Anterior cingulate cortex (tissue), 58 donors: ENCODE measurements around the gene CCN5.
"Not testable (repeated sequence)": the region's sequence is repeated elsewhere in the genome, so short reads cannot be mapped to it uniquely, and the experiment has no call there.

Experiments
- DNase-seq, 58 donors: peaks; one replicate each; lab custom pipeline; 2025; lab: John Stamatoyannopoulos, UW

The CCN5 gene

DNA sequence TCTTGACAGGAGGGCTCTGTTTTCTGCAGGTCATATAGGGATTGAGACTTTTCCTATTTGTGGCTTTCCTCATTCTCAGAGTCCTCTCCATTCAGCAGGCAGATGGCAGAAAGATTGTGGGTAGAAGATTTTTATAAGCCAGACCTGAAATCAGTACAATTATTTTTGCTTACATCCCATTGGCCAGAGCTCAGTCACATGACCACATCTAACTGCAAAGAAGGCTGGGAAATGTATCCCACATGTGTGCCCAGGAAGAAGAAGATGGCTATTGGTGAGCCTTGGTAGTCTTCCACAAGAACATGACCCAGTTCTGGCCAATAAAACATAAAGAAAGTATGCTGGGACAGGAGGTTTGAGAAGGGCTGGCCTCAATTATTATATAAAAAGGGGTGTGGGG is 21.5 kb upstream of the CCN5 start:
- DNase-seq, result no peak

DNA sequence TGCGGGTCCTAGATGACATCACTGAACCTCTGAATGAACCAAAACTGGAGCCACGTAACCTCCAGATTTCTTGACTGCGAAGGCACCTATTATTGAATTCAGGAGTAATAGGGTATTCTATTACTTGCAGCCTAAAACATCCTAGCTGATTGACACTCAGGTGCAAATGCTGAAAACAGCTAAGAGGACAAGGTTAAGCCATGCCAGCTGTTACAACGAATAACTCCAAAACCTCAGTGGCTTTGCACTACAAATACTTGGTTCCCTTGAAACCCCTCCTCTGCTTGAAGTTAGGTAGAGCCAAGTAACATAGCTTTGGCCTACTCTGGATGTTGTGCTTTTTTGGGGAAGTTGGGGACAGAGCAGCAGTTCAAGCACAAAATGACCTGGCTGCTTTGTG is 21.0 kb upstream of the CCN5 start:
- DNase-seq, result no peak

DNA sequence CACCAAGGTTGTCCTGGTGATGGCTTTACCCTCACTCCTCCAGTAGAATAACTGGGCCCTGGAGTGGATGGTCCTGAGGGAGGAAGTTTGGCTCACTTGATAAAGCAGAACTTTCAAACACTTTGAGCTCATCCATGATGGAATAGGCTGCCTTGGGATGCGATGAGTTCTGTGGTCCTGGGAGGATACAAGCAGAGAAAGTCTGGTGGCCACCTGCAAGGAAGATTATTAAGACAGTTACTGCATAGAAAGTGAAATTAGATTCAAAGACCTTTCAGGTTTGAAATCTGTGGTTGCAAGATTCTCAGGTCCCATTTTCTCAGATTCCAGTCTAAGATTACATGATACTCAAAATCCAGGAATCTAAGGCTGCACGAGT is 19.9 kb upstream of the CCN5 start:
- DNase-seq, result no peak

DNA sequence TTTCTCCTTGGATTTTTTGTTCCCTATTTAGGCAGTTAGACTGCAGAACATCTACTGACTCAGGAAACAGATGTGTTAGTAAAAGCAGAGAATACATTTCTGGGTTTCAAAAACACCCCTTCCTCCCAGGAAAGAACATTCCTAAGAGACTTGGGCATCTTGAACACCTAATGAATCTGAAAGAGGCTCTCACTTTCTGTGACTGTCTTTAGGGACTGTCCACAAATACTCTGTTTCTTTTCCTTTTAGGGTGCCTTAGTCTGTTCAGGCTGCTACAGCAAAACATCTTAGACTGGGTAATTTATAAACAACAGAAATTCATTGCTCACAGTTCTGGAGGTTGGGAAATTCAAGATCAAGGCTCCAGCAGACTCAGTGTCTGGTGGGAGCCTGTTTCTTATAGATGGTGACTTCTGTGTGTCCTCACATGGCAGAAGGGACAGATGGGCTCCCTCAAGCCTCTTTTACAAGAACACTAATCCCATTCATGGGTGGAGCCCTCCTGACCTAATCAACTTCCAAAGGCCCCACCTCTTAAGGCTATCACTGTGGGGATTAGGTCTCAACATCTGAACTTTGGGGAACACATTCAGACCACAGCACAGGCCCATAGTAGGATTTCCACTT is 19.4 kb upstream of the CCN5 start:
- no peak for DNase-seq

DNA sequence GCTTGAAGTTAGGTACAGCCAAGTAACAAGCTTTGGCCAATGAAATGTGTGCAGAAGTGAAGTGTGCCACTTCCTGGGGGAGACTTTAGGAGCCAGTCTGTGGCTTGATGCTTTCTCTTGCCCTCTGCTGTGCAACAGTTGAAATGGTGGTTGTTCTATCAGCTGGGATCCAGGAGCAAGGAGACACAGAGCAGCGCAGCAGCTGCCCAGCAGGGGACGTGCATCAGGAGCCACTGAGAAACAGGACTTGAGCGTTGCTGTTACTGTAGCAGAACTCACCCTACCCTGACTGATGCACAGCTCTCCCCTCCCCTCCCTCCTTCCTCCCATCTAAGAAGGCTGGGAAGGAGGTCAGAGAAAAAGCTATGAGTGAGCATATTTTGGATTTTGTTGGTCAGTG is 18.9 kb upstream of the CCN5 start:
- DNase-seq, result no peak

DNA sequence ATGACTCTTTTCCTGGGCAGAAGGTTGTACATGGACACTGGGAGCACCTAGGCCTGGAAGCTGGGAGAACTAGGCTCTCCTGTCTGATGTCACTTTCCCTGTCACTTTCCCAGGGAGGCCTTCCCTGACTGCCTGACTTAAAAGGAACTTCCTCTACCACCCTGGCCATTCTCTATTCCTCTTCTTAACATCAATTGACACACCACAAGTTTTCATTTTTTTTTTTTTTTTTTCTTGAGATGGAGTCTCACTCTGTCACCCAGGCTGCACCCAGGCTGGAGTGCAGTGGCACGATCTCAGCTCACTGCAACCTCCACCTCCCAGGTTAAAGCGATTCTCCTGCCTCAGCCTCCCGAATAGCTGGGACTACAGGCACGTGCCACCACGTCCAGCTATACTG is 18.1 kb upstream of the CCN5 start:
- not testable (repeated sequence) for DNase-seq

DNA sequence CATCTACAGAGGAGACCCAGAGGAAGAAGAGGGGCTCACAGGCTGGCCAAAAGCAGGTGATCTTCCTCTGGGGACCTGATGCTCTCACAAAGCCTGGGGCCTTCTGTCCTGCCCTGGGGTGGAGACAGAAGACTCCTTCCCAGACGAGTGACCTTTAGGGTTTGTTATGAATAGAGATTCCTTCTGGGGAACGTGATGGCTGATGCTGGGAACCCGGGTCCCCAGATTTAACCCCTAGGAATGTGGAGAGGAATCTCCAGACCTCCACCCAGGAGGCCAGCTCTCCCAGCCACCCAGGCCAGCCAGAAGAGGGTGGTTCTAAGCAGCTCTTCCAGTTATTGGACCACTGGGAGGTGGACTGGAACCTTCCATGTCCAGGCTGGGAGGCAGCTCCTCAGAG is 16.8 kb upstream of the CCN5 start:
- no peak for DNase-seq

DNA sequence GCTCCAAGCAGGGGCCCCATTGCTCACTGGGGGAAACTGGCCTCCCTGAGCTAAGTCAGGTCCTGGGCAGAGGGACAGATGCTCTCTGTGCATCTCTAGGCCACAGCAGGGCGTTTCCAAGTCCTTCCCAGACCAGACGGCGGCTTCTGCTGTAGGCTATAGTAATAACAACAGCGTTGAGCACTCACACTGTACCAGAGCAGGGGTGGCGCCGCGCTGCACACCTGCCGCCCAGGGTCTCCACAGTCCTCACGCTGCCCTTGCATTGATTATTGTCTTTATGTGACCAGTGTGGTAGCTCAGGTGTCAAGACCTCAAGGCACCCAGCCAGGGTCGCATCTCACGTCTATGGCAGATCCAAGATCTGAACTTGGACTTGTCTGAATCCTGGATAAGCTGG is 14.9 kb upstream of the CCN5 start:
- DNase-seq, result no peak

DNA sequence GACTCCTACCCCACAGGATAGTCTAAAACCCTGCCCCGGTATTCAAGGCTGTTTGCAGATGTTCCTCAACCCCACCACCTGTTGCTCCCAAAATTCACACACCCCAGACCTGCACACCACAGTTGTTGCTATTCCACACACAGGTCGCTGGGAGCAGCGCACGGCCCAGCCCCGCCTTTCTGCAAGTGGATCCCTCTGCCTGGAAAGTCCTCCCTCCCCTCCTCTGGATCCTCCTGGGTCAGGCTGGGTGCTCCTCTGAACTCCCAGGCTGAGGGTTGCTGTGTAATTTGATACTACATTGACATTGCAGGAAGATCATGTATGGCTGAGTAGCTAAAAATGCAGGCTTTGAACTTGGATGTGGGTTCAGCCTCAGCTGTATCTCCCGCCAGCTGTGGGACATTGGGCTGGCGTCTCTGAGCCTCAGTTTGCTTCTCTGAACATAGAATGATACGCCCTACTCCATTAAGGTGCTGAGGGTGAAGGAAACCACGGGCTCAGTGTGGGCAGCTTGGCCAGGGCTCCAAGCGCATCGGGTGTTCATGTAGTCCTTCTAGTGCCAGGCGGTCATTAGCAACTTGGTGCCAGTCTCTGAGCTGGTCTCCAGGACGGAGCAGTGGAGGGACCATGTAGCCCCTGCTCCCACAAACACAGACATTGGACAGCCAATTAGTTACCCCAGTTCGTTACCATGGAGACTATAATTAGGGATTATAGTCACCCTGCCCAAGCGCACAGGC is 13.9 kb upstream of the CCN5 start:
- no peak for DNase-seq

DNA sequence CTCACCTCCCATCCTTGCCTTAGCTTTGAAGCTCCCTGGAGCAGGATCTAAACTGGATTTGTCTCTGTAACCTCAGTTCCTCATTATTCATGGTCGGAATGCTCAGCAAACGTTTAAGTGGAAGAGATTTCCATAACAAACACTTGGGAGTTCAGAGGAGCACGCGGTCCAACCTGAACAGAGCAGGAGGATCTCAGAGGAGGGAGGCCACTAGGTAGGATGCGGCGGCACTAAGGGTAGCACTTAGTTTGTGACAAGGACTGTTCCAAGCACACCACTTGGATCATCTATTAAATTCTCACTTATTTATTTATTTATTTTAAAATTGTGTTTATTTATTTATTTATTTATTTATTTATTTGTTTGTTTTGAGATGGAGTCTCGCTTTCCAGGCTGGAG is 13.3 kb upstream of the CCN5 start:
- DNase-seq, result no peak

DNA sequence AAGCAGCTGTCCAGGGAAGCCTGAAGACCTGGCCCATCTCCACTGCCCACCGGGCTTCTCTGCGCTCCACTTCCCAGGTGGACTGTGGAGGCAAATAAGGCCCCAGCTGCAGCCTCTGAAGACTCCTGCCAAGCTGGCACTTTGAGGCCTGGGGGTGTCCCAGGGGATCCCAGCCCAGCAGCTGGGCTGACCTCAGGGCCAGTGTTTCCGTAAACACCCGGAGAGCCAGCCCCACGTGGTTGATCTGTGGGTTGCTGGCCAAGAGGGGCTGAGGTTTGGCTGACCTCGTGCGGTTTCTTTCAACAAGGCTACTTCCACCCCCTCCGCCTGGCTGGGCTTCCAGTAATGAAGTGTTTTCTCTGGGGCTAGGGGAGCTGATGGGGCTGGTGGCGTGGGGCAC is 12.4 kb upstream of the CCN5 start:
- peak in 55 of 58 donors; percentile 25 to 92 (median 79) for DNase-seq

DNA sequence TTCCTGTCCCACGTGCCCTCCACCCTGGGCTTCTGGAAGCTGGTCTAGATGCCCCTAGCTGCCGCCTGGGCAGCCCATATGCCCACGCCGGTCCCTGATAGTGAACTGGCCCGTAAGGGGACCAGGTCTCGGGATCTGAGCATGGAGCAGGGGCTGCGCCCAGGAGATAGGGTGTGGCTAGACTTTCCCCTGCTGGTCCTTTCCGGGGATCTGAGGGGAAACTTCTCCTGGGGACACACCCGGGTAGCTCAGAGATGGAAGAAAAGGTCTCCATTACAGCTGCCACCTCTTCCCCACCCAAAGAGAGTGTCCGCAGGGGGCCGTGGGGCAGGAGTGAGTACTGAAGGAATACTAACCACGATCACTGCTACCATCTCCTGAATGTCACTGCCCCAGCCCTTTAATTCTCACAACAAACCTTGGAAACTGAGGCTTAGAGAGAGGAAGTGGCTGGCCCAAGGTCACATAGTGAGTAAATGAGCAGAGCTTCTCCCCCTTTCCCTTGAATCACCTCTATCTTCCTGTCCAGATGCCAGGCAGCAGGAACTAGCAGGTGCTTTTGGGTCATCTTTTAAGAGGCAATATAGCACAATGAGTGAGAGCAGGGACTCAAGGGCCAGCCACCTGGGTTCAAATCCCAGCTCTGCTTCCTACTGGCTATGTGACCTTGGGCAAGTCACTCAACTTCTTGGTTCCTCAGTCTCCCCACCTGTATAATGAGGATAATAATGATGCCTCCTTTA is 11.8 kb upstream of the CCN5 start:
- no peak for DNase-seq

DNA sequence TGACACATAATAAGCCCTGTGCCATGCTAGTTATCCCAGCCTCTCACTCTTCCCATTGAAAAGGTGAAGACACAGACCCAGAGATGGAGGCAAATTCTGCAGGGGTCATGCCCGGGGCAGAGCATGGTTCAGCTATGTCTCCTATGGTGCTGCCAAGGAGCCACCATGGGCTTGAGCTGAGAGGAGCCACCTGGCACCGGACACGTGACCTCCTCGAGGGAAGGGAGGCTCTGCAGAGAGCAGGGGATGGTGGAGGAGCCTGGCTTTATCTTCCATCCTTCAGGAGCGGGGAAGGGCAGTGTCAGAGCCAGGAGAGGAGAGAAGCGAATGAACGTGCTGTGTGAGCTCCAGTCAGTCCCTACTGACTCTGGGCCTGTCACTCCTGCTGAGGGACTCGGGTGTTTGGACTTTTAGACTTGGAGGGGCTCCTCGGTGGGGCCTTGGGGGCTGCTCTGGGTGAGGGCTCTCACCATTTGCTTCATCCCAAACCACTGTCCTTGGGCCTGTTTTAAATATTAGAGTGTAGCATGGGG is 11.1 kb upstream of the CCN5 start:
- DNase-seq, result no peak

DNA sequence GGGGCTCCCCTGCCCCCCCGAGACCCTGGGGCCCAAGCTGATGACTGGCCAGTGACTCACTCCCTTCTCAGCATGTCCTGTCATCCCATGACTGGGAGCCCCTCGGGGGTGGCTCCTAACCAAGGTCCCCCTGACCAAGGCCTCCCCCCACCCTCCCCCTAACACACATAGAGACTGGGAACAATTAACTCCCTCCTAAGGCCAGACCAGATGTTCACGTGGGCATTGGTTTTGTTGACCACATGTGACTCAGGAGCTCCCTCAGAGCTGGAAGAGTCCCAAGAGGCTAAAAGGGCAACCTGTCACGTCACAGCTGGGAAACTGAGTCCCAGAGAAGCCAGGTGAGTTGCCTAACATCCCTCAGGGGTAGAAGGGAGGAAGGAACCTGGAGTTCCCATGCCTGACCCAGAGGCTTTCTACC is 10.6 kb upstream of the CCN5 start:
- no peak for DNase-seq

DNA sequence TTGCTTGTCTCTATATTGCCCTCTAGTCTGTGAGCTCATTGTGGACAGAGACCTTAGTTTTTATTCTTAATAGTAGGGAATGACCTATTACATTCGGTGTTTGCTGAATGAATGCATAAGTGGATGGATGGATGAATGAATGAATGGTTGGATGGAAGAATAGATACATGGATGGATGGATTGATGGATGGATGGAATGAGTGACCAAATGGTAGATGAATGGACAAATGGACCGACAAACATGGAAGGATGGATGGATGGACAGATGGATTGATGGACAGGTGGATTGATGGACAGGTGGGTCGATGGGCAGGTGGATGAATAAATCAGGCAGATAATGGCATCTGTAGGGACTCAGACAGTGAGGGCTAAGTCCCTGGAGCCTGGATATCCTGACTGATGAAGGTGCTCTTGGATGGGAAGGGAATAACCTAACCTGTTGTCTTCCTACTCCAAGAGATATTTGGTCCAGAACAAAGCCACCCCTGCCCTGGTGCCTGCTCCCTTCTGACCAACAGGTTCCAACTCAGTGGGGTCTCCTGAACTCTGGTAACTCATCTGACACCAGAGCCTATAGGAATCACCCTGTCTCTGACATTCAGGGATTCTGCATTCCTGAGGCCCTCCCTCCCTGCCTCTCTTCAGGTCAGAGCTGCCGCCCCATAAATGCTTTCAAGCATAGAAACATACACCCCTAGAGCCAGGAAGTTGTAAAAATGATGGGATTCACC is 9.6 kb upstream of the CCN5 start:
- no peak for DNase-seq

DNA sequence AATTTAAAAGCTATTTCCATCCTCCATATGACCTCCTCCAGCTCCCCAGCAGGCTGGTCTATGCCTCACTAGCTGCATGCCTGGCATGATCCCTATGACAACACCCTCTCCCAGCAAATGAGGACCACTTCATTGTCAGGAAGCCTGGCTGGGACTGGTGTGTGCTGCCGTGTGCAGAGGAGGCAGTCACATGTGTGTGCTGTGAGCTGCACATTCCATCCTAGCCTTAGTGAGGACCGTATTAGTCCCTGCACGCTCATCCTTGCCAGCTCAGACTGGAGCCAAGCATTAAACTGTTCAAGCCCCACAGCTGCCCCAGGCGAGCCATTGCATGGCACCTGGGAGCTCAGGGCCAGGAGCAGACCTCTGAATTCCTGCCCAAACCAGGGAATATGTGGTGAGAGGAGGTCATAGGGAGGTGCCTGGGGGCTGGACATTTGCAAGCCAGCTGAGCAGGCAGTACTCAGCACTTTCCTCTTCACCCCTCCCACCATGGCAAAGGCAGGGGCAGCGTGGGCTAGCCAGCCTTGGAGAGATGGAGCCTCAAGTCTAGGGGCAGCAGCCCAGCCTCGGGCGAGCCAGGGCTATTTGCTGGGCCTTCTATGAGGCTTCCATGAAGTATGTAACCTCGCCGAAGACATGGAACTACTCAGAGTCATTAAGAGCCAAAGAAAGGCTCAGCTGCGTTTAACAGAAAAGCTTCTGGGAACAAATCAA is 8.7 kb upstream of the CCN5 start:
- peak in 1 of 58 donors; percentile 19 for DNase-seq

DNA sequence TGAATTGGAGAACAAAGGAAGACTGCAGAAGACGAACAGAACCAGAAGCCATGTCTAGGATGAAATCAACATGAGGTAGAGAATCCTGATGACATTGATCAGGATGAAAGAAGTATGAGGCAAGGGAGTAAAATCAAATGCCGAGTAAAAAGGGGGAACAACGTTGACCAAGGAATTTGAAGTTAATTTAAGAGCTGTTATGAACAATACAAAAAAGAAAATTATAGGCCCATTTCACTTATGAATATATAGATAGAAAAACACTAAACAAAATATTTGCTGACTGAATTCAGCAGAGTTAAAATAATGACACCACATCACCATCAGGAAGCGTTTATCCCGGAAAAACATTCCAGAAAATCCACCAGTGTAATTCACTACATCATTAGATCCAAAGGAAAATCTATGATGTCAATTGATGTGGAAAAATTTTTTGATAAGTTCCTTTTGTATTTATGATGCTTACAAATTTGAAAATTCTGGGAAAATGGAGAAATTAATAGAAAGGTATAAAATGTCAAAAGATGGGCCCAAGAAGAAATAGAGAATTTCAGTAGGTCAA is 8.1 kb upstream of the CCN5 start:
- DNase-seq, result no peak

DNA sequence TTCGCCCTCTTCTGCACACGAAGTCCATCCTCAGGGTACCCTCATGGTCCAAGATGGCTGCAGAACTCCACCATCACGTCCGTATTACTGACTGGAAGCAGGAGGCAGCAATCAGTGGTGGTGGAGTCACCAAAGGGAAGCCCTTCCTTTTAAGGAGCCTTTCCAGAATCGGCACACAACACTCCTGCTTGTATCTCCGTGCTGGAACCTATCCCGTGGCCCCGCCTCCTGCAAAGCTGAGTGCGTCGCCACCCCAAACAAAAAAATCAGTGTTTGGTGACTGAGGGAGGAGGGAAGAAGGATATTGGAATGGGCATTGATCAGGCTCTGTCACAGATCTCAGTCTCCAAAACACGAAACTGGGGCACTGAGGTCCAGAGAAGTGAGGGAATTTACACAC is 5.8 kb upstream of the CCN5 start:
- DNase-seq, result no peak

DNA sequence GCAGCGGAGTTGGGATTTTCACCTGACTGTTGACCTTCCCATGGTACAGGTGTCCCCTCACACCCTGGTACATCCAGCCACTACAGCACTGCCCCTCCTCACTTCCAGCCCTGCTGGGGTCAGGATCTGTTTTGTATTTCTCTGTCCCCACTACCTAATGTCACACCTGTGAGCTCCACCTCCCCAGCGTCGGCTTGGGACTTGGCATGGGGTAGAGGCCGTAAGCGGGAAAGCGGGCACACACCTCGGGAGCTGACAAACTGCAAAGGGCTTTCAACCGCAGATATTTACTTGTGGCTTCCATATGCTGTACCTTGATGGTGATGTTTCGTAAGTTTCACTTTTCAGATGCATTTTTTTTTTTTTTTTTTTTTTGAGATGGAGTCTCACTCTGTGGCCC is 5.4 kb upstream of the CCN5 start:
- DNase-seq, result no peak

DNA sequence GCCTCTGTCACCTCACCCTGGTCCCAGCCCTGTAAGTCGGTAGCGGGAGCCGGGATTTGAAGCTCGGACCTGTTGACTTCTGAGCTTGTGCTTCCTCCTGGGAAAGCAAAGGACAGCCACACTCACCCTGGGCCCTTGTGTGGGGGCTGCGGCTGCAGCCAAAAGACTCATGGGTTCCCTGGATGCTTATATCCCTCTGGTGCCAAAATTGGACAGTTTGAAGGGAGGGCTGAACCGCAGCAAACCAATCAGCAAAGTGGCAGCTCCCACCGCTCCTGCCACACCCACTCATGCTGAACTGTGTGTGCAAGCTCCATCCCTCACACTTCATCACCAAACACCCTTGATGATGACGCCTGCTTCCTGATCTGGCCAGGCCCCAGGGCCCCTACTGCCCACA is 3.9 kb upstream of the CCN5 start:
- no peak for DNase-seq
